Left renal cortex interstitium (tissue), 4 donors: ENCODE data around the gene APC2. TPM values are rescaled to one million over a fixed set of nuclear protein-coding genes. Genes with fewer than 3 reads are reported as not detected.

ENCODE experiments used
- DNase-seq, 4 donors: peaks; one replicate each; pipeline ENCODE4 v3.0.0-alpha.2; 2013; ENCODE audit warnings: low read depth in 4 of 4, low spot score in 2 of 4, missing footprints in 1 of 4
- polyA plus RNA-seq, 4 donors: library from polyadenylated mRNA; unstranded; fragments of 120-200 nt; gene quantifications; one replicate each; pipeline ENCODE4 v1.2.1, GENCODE V29; 2013; ENCODE audit not compliant: insufficient read length in 4 of 4

APC2 gene
- 1 to 10 TPM; 1.1 to 2.0 (median 1.8) TPM for polyA plus RNA-seq

DNA sequence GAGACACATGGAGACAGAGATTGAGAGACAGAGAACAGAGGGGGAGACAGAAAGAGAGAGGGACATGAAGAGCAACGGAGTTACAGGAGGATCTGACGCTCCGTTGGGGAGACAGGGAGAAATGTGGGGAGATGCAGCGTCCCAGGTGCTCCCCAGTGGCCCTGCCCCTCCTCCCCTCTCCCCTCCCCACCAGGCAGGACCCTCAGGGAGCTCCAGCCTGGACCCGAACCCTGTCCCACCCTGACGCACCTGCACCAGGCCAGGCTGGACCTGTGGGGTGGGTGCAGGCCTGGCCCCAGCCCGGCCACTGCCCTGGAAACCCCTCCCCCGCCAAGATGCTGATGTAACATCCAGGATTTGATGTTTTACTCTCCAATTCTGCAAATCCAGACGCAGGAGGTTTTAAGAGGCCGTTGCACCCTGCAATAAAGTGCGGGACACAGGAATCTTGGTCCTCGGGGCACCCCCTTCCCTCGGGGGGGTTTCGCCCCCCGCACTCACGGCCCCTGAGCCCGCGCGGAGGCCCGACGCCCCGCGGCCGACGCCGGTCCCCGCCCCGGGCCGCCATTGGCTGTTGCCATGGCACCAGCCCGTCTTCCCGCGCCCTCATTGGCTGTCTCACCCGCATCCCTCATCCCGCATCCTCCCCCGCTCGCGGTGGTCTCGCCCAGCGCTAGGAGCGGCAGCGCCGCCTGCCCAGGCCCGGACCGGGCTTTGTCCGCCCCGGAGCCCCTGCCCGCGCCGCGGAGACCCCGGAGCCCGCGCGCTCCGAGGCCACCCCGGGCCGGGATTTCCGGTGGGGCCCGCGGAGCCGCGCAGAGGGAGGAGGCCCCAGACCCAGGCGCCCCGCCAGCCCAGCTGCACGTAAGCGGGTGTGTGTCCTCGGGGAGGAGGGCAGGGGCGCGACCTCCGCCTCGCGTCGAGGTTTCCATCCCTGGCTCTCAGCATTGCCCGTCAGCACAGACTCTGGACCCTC is at the start of gene APC2:
TSS of gene APC2 (plus strand) at position 655 of the 976 bp plus-strand sequence. CDS start 2,881 bp downstream, outside the sequence.
- no peak for DNase-seq

DNA sequence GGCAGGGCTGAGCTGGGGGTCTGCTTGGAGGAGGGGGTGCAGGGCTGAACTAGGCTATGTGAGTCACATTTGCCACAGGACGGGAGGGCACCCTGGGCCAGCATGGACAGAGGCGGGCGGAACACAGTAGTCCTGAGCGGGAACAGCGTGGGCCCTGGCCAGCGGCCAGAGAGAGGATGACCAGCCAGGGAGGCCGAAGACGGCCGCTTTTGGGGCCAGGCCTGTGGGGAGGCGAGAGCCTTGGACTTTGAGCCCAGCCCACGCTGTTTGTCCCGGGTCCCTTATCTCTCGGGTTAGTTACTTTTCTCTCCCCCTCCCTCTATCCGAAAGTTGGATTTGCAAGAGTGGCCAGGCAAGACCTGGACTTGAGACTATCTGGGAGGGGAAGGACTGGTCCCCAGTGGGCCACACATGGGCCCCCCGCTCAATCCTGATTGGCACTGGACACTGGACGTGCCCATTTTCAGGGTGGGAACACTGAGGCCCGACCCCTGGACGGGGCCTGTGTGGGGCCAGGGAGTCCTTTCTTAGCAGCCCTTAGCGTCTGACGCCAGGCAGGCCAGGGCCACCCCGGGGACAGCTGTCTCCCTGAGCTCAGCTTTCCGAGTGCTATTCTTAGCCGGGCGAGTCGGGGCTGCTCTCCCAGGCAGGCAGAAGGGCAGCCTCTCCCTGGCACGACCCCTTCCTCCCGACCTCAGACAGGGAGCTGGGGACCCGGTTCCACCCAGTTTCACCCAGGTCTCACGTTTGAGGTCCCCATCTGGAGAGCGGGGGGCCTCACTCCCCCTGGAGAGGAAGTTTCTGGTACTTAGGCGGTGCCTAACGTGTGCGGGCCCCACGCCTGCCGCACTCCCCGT is 49.4 kb upstream of the APC2 start:
- DNase-seq: no peak

- DNase-seq: no peak
Measured at GRCh38 chr19:1401138-1401888, 48.6 kb upstream of the APC2 start, which contains the start of gene GAMT. Gene GAMT, minus strand, starts transcription at chr19:1401542. Its CDS starts 66 bp downstream, at chr19:1401476.

DNA sequence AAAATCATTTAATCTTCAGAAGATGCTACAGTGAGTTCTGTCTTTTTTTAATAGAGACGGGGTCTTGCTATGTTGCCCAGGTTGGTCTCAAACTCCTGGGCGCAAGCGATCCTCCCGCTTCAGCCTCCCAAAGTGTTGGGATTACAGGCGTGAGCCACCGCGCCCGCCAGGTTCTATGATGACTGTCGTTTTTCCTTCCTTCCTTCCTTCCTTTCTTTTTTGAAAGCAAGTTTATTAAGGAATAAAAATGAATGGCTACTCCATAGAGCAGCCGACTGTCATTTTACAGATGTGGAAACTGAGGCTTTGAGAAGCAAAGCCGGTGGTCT is 48.1 kb upstream of the APC2 start:
- no peak for DNase-seq

DNA sequence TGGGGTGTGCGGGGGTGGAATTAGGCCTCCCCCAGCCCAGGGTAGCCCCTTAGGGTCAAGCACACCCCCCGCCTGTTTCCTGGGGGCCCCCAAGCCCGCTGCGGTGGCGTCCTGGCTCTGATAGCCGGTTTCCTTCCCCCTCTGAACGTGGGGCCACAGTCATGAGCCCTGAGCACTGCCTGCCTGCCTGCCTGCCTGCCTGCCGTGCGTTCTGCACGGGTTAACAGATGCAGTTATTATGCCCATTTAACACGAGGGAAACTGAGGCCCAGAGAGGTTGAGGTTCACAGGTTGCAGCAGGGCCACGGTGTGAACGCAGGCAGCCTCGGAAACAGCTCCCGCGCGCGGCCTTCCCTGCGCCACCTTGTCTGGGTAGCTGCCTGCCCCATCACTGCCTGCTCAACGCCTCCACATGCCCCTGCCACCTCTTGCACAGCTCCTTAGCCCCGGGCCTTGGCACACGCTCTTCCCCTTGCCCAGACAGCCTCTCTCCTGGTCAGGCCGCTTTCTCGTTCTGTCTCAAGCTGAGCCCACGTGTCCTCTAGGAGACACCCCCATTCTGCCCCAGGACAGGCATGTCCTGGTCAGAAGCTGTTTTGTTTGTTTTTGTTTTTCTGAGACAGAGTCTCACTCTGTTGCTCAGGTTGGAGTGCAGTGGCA is 47.4 kb upstream of the APC2 start:
- no peak for DNase-seq

DNA sequence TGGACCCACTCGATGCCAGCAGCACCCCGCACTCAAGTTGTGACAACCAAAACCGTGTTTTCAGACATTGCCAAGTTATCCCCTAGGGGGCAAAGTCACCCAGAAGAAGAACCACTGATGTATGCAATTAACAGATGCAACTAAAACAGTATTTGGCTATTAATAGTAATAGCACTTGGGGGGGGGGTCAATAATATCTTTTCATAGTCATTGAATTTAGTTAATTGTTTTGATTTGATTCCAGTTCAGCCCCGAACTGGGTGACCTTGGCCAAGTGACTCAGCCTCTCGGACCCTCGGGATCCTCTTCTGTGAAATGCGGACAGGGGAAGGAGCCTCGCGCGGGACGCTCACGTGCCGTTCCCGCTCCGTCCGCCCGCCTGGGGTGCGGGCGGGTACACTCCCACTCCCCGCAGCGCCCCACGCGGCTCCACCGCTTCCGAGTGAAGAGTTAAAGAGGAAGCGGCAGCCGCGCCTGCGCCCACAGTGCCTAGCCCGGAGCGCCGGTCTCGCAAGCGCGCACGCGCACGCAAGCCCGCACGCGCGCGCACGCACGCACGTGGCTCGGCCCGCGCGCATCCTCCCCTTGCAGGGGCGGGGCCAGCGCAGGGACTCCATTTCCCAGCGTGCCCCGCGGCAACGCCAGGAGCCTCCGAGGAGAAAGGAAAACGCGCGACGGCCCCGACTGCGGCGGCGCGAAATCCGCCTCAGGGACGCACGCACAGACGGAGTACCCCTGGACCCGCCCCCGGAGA is 43.0 kb upstream of the APC2 start:
- DNase-seq: peak; percentile 83 to 98 (median 96)

GRCh38 chr19:1407528-1408299 is 42.2 kb upstream of the APC2 start, which contains the start of gene DAZAP1:
Gene DAZAP1, plus strand, starts transcription at chr19:1407586. Its CDS starts 188 bp downstream, at chr19:1407774.
- no peak for DNase-seq

GRCh38 chr19:1408300-1409203 is 41.4 kb upstream of the APC2 start:
- no peak for DNase-seq

DNA sequence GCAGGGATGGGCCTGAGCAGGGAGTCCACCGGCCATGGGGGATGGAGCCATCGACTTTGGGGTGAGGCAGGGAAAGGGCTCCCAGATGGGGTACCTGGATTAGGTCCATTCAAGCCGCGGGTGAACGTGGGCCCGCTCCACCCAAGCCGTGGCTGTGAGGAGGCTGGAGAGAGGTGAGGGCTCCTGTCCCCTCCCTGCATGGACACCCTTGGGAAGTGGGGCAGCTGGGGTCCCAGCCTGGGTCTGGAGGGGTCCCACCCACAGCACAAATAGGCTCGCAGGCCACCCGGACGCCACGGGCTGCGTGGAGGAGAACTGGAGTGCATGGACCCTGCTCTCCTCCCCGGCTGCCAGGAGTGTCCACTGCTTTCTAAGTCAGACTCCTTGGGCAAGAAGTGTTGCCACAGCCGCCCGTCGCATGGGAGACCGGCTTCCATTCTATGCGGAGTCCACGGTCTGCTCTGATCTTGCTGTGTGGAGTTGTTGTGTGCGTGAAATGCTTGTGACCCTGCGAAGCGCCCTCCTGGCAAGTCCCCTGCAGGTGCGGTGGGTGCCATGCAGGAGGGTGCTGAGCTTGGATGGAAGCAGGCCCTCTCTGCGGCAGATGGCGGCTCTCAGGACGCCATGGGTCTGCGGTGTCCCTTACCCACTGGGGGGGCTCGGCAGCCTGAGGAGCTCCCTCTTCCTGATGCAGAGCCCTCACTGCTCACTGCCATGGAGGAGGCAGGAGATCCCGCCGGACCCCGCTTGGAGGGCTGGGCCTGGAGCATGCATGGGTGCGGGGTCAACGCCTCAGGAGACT is 40.5 kb upstream of the APC2 start:
- DNase-seq: no peak

DNA sequence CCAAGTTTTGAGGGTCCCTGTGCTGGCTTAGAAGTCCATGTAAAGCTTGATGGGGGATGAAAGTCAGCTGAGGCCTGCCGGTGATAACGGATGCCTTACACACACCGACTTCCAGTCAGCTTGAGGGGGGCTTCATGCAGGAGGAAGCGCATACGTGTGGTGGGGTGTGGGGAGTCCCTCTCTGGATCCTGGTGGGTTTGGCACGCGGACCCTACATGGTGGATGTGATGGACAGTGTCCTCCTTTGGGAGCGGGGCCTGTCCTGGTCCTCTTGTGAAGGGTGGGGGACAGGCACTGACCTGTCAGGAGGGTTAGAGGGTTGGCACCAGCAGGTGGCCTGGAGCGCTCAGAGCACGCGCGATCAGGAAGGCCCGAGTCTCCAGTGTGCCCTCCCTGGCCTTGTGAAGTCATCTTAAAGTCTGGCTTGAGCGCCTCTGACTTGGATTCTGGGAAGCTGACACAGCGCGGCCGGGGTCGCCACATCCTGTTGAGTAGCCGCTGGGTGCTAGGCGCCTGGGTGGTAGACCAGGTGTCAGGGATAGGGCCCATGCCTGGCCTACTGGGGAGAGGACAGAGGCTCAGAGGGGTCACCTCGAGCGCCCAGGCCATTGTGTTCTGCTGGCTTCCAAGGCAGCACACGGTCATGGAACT is 39.7 kb upstream of the APC2 start:
- DNase-seq: no peak

DNA sequence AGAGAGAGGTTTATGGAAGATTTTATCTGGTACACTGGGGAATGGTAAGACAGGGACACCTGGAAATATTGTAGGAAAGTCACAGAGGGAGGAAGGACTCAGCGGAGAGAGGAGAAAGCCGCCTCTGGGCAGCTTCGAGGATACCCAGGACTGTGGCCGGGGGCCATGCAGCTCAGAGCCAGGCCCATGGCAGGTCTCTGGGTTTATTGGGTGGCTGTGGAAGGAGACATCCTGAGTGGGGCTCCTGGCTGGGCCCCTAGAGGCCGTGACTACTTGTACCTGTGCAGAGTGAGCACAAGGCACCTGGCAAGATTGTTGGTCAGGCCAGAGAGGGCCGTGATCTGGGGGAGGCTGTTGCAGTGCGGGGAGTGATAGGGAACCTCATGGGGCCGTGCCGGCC is 39.1 kb upstream of the APC2 start:
- DNase-seq: no peak

GRCh38 chr19:1411255-1412191 is 38.4 kb upstream of the APC2 start:
- DNase-seq: no peak

DNA sequence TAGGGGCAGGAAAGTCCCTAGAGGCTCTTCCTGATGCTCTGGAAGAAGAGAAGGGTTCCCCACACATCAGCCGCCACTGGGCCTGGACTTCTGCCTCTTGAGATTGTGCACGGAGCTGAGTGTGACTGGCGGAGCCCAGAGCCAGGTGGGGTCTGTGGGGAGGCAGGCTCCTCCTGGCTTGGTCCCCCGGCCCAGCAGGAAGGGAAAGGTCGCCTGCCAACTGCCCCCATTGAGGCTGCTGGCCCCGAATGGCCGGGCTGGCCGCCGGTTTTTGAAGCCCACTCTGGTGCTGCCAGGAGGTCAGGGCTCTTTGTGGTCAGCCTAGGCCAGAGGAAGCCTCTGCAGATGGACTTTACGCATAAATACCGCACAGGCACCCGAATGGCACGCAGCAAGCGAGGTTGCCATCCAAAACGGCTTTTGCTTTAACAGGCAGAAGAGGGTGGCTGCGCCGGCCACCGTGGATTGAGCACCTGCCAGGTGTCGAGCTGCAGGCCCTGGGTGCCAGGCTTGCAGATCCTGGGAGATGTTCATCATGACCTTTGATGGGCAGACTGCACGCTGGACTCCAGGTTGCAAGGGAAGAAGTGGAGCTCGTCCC is 37.5 kb upstream of the APC2 start:
- DNase-seq: no peak

DNA sequence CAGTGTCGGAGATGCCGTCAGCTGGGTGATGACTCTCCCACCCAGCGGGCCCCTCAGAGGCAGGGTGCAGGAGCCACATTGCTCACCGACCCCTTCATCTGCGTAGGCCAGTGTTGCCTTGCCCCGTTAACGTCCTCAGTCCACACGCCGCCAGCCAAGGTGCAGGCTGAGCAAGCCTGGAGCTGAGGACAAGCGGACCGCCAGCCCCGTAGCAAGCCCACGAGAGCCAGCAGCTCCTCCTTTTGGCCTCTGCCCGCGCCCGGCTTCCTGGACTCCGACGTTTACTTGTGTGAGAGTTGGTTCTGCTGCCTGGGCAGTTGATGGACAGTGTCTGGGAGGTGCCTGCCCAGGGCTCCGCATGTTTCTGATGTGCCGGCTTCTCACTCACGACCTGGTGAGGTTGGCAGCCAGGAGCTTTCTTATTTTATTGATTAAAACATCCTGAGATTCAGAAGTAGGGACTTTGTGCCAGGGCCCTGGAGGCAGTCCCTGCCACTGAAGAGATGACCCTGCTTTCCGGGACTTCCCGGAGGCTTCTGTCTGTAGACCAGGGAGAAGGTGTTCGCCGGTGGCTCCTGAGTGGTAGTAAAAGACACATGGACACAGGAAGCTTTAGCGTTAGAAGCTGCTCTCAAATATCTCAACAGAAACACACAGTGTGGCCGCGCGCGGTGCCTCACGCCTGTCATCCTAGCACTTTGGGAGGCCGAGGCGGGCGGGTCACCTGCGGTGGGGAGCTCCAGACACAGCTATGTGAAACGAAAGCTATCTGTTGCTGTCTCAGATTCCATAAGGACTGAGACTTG is 36.7 kb upstream of the APC2 start:
- no peak for DNase-seq
